DLD1 (cell line): ENCODE measurements around the gene STARD9.

Source experiments
- in situ Hi-C: cut with HindIII; loops from 2 replicates; pipeline ENCODE4 v1.10.0; 2017; ENCODE audit warnings: low sequenced_read_pairs

STARD9 gene

DNA sequence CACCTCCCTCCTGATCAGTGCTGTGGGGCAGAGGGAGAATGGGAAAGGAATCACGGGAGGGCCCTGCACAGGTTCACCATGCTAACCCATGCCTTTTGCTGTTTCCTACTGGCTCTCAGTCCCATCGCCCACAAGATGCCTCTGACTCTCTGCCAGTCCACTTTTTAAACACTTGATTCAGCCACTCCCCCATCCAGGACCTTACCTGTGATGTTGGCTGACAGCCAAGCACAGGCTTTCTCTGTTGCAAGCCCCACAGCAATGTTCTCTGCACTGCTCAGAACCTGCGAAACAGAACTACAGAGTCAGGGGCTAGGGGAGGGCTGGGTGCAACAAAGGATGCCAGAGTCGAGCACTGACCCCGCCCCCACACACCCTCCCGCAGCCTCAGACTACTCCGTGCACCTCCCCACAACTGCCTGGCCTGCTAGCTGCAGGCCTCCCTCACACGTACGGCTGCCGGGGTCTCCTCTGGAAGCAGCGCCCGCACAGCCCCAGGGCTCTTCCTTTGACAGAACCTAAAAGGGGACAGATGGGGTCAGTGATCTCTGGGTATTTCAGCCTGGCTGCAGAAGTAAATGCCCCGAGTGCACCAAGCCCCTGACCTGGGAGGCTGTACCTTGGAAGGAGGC, 152.5 kb downstream of the STARD9 start:
- in situ Hi-C loops, result no loop called here

DNA sequence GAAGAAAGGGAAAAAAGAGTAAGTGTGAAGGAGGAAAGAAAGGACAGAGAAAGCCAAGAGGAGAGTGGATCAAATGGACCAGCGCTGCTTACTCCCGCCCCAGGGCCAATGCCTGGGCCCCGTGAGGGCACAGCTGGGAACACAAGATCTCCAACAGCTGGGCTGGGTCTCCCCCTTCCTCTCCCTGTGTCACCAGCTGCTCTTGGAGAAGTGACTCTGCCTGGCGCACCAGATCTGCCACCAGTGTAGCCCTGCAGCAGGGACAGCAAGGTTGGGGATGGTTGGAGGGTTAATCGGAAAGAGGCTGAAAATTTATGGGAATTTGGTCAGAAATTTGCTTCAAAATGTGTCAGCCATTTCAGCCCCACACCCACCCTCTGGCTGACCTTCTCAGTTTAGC, 153.2 kb downstream of the STARD9 start:
- in situ Hi-C loops, result no loop called here

DNA sequence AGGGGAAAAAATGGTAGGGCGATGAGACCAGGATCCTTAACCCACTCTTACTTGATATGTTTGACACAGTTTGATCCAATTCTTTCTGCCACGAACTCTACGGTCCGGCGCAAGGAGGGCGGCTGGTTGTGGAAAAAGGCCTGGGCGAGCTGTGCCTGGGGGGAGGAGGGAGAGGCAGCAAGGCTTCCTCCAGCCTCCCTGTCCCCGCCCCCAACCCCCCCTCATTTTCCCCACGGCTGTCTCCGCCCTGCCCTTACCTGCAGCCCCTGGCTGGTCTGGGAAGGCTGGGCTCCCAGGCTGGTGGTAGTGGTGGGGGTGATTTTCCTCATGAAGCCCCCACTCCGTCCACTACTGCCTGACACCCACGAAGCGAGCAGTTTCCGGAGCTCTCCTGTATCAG, 153.6 kb downstream of the STARD9 start:
- in situ Hi-C loops, result no loop called here

- in situ Hi-C loops, result no loop called here
Observed at GRCh38 chr15:42729409-42729808, 154.0 kb downstream of the STARD9 start.

DNA sequence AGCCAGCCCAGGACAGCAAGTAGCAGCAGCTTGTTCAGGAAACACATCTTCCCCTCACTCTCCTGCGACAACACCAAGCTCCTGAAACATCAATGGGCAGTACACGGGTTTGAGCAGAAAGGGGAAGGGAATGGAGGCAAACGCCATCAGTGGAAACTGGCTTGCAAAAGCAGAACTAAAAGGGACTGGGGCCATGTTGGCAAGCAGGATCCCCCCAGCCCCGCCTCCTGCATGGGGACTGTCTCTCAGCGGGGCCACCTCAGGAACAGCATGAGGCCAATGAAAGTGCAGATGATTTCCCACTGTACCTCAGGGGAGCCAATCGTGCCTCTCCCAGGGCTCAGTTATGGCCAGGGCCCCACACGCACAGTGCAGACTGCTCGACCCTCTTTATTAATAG, 154.7 kb downstream of the STARD9 start:
- in situ Hi-C loops, result no loop called here

- in situ Hi-C loops, result no loop called here
Observed at GRCh38 chr15:42730536-42730935, 155.1 kb downstream of the STARD9 start.

DNA sequence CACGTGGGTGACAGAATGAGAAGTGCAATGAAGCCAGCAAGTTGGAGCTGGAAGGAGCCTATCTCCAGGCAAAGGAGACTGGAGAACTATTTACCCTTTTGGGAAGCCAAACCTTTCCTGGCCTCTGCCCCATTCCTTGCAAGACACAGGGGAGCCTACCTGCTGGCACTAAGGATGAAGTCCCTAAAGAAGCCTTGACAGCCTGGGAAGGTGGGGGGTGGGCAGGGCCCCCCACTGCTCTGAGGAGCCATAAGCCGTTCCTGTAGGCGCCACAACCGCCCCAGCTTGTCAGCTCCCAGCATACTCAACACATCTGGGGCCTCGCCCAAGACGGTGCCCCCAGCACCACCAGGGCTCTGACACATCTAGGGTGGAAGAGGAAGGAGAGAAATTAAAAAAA, 156.1 kb downstream of the STARD9 start:
- in situ Hi-C loops, result no loop called here

DNA sequence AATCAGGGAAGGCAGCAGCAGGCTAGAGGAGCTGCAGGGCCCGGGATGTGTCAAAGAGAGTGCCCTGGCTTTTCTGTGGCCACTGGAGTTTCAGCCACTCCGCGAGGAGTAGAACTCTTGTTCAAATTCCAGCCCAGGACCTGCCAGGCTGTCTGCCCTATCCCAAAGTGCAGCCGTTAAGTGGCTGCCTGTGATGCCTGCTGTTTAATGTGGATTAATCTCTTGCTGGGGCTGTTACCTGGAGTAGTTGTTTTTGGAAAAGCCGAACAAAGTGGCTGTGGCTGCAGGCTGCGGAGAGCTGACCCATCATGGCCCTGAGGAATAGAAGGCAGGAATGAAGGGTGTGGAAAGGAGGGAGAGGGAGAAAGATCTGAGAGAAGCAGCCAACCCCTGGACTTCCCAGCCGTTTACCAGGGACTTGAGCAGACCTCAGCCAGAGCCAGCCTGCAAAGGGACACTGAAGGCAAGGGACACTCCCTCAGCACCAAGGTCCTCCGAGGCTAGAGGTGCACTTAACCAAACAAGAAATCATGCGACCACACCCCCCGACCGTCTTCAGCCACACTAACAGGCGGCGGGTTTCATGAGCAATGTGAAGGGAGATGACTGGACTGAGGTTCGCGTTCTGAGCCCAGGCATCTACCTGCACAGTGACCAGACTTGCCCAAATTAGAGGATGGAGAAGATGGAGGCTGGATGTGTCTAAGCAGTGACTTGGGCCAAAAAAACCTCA, 156.9 kb downstream of the STARD9 start:
- in situ Hi-C loops, result no loop called here

DNA sequence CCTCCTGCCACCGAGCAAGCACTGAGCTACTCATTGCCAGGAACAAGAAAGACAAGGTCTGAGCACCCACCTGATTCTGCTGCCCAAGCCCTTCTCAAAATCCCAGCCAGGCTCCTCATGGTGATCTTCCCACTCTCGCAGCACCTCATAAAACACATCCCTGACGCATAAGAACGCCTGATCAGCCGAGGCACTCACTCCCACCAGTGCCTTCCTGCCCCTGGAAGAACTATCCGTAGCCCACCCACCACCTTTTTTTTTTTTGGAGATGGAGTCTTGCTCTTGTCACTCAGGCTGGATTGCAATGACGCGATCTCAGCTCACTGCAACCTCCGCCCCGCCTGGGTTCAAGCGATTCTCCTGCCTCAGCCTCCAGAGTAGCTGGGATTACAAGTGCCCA, 157.6 kb downstream of the STARD9 start:
- in situ Hi-C loops, result no loop called here

GRCh38 chr15:42734076-42734672, 158.8 kb downstream of the STARD9 start:
- in situ Hi-C loops, result no loop called here

- in situ Hi-C loops, result no loop called here
Observed at GRCh38 chr15:42735382-42736165, 160.2 kb downstream of the STARD9 start.

GRCh38 chr15:42736178-42736792, 160.9 kb downstream of the STARD9 start:
- in situ Hi-C loops, result no loop called here

DNA sequence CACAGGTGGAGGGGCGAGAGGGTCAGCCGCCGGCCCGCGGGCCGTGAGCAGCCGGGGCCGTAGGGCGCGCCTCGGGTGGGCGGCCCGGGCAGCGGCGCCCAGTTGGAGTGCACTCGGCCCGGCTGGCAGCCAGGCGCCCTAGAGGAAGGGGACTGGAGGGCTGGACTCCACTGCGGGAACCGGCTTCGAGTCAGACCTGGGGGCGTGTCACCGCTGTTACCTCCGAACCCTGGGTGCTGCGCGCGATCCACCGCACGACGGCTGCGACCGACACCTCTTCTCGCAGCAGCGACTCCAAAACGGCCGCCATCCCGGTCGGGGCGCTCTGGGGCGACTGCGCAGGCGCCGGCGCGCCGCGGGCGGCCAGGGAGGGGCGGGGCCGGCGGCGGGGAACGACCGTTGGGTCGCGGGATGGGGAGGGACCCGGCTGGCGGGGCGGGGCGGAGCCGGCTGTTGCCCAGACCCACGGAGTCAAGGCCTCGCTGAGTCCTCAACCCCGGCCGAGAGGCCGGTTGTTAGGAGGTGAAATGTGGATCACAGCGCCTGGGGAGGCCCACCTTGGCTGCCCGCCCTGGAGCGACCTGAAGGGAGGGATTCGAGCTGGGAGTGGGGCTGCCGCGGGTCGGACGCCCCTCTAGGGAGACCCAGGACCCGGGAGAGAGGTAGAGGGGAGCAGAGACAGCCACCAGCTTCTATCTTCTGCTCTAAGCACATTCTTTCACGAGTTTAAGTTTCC, 161.6 kb downstream of the STARD9 start, which contains the start of gene CDAN1:
CDAN1 (minus strand) TSS at position 336 of the 736 bp plus-strand sequence; CDS start at position 310, 26 bp downstream.
- in situ Hi-C loops, result no loop called here

DNA sequence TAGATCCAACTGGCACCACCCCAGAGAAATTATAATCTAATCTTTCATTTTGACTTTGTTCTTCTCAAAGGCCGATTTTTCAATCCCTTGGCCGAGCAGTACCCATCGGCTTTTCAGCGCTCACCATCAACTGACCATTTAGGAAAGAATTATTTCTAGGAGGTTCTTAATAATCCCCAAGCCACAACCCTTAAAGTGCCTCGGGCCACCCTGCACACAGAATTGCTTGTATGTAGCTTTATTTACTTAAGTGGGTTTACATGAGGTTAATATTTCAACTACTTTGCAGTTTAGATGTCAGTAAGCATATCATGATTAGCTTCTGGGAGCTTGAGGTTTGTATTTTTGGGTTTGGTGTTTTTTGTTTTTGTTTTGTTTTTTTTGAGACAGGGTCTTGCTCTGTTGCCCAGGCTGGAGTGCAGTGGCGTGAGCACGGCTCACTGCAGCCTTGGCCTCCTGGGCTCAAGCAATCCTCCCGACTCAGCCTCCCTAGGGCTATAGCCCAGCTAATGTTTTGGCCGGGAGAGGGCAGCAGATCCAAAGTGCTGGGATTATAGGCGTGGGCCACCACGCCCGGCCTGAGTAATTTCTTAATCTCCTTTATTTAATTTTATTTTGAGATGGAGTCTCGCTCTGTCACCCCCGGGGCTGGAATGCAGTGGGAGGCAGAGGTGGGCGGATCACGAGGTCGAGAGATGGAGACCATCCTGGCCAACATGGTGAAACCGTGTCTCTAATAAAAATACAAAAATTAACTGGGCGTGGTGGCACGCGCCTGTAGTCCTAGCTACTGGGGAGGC, 162.3 kb downstream of the STARD9 start:
- in situ Hi-C loops, result no loop called here

DNA sequence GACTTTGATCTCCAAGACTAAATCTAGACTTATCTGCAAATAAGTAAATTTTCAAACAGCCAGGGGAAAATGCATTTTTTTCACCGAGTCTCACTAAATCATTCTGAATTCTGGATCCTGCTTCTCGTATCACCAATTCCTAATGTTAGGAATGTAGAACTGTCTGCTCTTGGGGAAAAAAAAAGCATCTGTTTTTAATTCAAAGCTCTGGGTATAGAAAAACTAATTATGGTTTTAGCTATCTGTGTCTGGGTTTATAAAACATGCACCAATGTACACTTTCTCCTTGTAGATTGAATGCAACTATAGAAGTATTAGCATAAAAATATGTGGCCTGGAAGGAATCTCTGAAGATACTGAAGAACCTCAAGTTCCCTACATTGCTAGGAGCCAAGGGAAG, 166.3 kb downstream of the STARD9 start:
- in situ Hi-C loops, result no loop called here

- in situ Hi-C loops, result no loop called here
Observed at GRCh38 chr15:42742149-42742548, 166.7 kb downstream of the STARD9 start.

- in situ Hi-C loops, result no loop called here
Observed at GRCh38 chr15:42744195-42744594, 168.8 kb downstream of the STARD9 start.

GRCh38 chr15:42749266-42749665, 173.9 kb downstream of the STARD9 start:
- in situ Hi-C loops, result no loop called here

GRCh38 chr15:42750306-42750705, 174.9 kb downstream of the STARD9 start:
- in situ Hi-C loops, result no loop called here
